ENCODE results near the gene MYZAP.

GRCh38 chr15:57611938-57612337 lies 20.2 kb downstream of the MYZAP start:
- TF ChIP-seq CTCF (conservative IDR thresholded peaks at IDR 0.05; ENCODE audit: low read depth, low read length) = no peak
- no peak for TF ChIP-seq EZH2 (IDR thresholded peaks at IDR 0.05; ENCODE audit: borderline replicate concordance, low read depth, low read length, poor library complexity, severe bottlenecking)
